DND-41 (cell line): ENCODE data around the gene OR56A5.

Experiments
- ATAC-seq: fragments of 200-7000 bp; cut with Tn5 transposase; 3 replicates; pipeline ENCODE4 v1.9.1; 2021; ENCODE audit warnings: low read depth; ENCODE audit not compliant: insufficient read depth
- DNase-seq: peaks from one replicate; pipeline ENCODE4 v3.0.0-alpha.2; 2020
- H2AFZ ChIP-seq: 2 replicates; pipeline ENCODE4 v1.6.0; 2012; ENCODE audit warnings: low read depth, low read length
- H3K27ac ChIP-seq: 2 replicates; pipeline ENCODE4 v1.5.1; 2012; ENCODE audit warnings: low read length, inconsistent platforms
- H3K27me3 ChIP-seq: fragments of 200-600 bp; sonication (generic); 2 replicates; pipeline ENCODE4 v1.6.0; 2012; ENCODE audit warnings: low read length, mild to moderate bottlenecking, inconsistent platforms; ENCODE audit not compliant: insufficient read depth, poor library complexity
- H3K36me3 ChIP-seq: 2 replicates; pipeline ENCODE4 v1.5.1; 2012; ENCODE audit warnings: low read length, inconsistent platforms; ENCODE audit not compliant: insufficient read depth
- H3K4me1 ChIP-seq: 2 replicates; pipeline ENCODE4 v1.5.1; 2012; ENCODE audit warnings: mild to moderate bottlenecking, low read length; ENCODE audit not compliant: insufficient read depth
- H3K4me2 ChIP-seq: 2 replicates; pipeline ENCODE4 v1.6.0; 2012; ENCODE audit warnings: mild to moderate bottlenecking, moderate library complexity, low read length, inconsistent platforms; ENCODE audit not compliant: insufficient read depth
- H3K4me3 ChIP-seq, 2 experiments: fragments of 200-600 bp in 1 of 2; shearing (Covaris generic) in 1 of 2; 2 replicates each; pipeline ENCODE4 v1.5.1; 2012 to 2016; ENCODE audit warnings: inconsistent platforms in 2 of 2, low read length in 2 of 2, mild to moderate bottlenecking in 2 of 2, low read depth in 1 of 2, moderate library complexity in 1 of 2
- H3K79me2 ChIP-seq: 2 replicates; pipeline ENCODE4 v1.6.0; 2012; ENCODE audit warnings: low read length, inconsistent platforms; ENCODE audit not compliant: insufficient read depth
- H3K9ac ChIP-seq: 2 replicates; pipeline ENCODE4 v1.6.0; 2012; ENCODE audit warnings: low read depth, mild to moderate bottlenecking, inconsistent platforms, low read length, moderate library complexity
- H3K9me3 ChIP-seq: 2 replicates; pipeline ENCODE4 v1.5.1; 2012; ENCODE audit warnings: low read length, moderate library complexity, mild to moderate bottlenecking, inconsistent platforms; ENCODE audit not compliant: insufficient read depth, severe bottlenecking
- H4K20me1 ChIP-seq: 2 replicates; pipeline ENCODE4 v1.6.0; 2012; ENCODE audit warnings: low read length; ENCODE audit not compliant: insufficient read depth
- EZH2 ChIP-seq: IDR thresholded peaks from 3 replicates; pipeline ENCODE4 v1.6.1; 2012; ENCODE audit warnings: borderline replicate concordance, low read depth, mild to moderate bottlenecking, moderate library complexity, low read length, inconsistent platforms; ENCODE audit not compliant: severe bottlenecking
- TF ChIP-seq, protein P1 (sequence below): IDR thresholded peaks from 2 replicates; pipeline ENCODE4 v1.5.1; 2012; ENCODE audit warnings: borderline replicate concordance, low read length, moderate library complexity, mild to moderate bottlenecking; ENCODE audit not compliant: poor library complexity, severe bottlenecking; ENCODE audit errors: extremely low read depth

OR56A5 gene

DNA sequence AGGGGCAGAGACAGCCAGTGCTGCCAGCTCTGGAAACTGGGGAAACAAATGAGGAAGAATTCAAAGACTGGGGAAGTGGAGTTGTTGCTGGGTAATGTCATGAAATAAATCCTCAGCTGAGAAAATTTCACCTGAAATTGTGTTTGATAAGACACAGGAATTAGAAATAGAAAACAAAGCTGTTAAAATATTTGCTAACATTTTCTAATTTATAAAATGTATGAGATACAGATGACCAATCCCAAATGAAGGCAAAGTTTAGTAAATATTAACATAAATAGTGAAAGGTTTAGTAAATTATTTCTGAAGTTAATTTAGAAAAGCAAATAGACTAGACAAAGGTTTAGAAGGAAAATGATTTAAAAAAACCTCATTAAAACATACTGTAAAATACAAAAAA, at the start of gene OR56A5:
Gene OR56A5 (minus strand): TSS at position 101 of the 400 bp plus-strand sequence. CDS start 0 bp downstream, at position 101.
- peaks cover under 1% of the 10 kb centered on the region for H3K9me3 ChIP-seq
- no peak within 1 kb of the TSS for H2AFZ ChIP-seq
- H3K36me3 ChIP-seq: no peaks in the 10 kb centered on the region
- no peak within 1 kb of the TSS for H3K27ac ChIP-seq
- DNase-seq (no peak), ATAC-seq (no peak)
- H3K4me2 ChIP-seq: no peak within 1 kb of the TSS
- peaks cover 10% of the 10 kb centered on the region for H3K27me3 ChIP-seq
- no peaks in the 10 kb centered on the region for H3K79me2 ChIP-seq
- no peaks in the 10 kb centered on the region for H4K20me1 ChIP-seq
- TF ChIP-seq, protein P1, sequence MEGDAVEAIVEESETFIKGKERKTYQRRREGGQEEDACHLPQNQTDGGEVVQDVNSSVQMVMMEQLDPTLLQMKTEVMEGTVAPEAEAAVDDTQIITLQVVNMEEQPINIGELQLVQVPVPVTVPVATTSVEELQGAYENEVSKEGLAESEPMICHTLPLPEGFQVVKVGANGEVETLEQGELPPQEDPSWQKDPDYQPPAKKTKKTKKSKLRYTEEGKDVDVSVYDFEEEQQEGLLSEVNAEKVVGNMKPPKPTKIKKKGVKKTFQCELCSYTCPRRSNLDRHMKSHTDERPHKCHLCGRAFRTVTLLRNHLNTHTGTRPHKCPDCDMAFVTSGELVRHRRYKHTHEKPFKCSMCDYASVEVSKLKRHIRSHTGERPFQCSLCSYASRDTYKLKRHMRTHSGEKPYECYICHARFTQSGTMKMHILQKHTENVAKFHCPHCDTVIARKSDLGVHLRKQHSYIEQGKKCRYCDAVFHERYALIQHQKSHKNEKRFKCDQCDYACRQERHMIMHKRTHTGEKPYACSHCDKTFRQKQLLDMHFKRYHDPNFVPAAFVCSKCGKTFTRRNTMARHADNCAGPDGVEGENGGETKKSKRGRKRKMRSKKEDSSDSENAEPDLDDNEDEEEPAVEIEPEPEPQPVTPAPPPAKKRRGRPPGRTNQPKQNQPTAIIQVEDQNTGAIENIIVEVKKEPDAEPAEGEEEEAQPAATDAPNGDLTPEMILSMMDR: no peak
- TF ChIP-seq EZH2: no peak
- no peak within 1 kb of the TSS for H3K9ac ChIP-seq
- no peaks in the 10 kb centered on the region for H3K4me1 ChIP-seq
- H3K4me3 ChIP-seq: no peak within 1 kb of the TSS

- no peak for TF ChIP-seq EZH2
- TF ChIP-seq, protein P1: no peak
- Histone ChIP-seq H3K4me2 (no peak overlapping the region), H3K9ac (no peak overlapping the region), H3K4me1 (no peaks in the 10 kb centered on the region), H3K36me3 (no peaks in the 10 kb centered on the region), H3K27ac (no peak overlapping the region), H4K20me1 (no peaks in the 10 kb centered on the region), H2AFZ (no peak overlapping the region), H3K9me3 (peaks cover 3% of the 10 kb centered on the region), H3K79me2 (no peaks in the 10 kb centered on the region), H3K4me3 (no peak overlapping the region), H3K27me3 (peaks cover 3% of the 10 kb centered on the region)
- DNase-seq (no peak), ATAC-seq (no peak)
Measured at GRCh38 chr11:6013042-6013441, 44.7 kb upstream of the OR56A5 start.

DNA sequence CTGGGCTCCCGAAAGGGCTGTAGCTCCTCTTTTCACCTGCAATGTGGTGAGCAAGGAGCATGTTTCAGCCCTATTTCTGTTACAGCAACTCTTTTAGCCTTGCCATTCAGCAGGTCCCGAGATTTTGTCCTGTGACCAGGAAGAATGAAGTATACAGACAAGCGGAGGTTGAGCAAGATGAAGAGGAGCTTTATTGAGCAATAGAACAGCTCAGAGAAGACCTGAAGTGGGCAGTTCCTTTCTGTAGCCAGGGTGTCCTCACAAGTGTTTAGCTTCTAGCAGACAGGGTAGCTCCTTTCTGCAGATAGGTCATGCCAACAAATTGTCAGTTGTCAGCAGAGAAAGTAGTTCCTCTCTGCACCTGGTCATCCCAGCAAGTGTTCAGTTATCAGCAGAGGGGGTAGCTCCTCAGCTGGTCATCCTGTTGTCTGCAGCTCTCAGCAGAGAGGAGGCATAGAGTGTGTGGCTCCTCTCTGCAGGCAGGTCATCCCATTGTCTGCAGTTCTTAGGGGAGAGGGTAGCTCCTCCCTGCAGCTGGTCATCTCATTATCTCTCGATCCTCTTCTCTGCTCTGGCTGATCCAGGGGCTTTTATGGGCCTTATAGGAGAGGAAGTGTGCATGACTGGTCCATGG, 43.9 kb upstream of the OR56A5 start:
- Histone ChIP-seq H3K27ac (no peak overlapping the region), H3K9ac (no peak overlapping the region), H3K27me3 (peaks cover 3% of the 10 kb centered on the region), H3K79me2 (no peaks in the 10 kb centered on the region), H3K4me1 (no peaks in the 10 kb centered on the region), H3K36me3 (no peaks in the 10 kb centered on the region), H3K4me2 (no peak overlapping the region), H3K9me3 (peaks cover 3% of the 10 kb centered on the region), H4K20me1 (no peaks in the 10 kb centered on the region), H2AFZ (no peak overlapping the region), H3K4me3 (no peak overlapping the region)
- DNase-seq (no peak), ATAC-seq (no peak)
- TF ChIP-seq EZH2: no peak
- TF ChIP-seq, protein P1: no peak

DNA sequence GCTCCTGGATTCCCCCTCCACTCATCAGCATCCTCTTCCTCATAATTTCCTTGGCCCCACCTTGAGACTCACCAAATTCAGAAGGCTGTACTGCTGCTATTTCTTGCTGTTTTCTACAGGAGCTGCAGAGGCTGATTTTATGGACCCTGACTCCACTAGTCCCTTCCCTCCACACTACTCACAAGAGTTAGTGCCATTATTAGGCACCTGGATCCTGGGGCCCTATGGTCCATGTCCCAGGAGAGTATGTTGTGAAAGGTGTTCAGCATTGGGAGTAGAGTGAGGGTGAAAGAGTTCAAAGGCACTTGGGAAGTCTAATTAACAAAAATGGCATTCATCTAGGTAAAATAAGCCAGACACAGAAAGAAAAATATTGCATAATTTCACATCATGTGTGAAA, 38.6 kb upstream of the OR56A5 start, which contains the start of gene OR56A4:
Gene OR56A4 (minus strand): TSS at position 101 of the 400 bp plus-strand sequence. CDS start 3,954 bp downstream, outside the sequence.
- Histone ChIP-seq H3K27ac (no peak within 1 kb of the TSS), H3K4me3 (no peak within 1 kb of the TSS), H3K27me3 (peaks cover 6% of the 10 kb centered on the region), H3K4me2 (no peak within 1 kb of the TSS), H4K20me1 (no peaks in the 10 kb centered on the region), H3K9me3 (no peaks in the 10 kb centered on the region), H2AFZ (no peak within 1 kb of the TSS), H3K36me3 (no peaks in the 10 kb centered on the region), H3K9ac (no peak within 1 kb of the TSS), H3K79me2 (no peaks in the 10 kb centered on the region), H3K4me1 (no peaks in the 10 kb centered on the region)
- no peak for TF ChIP-seq EZH2
- TF ChIP-seq, protein P1: no peak
- no peak for ATAC-seq
- DNase-seq: no peak
